Natural killer cell (primary cell): ENCODE results near the gene TCN1. TPM values are rescaled to one million over a fixed set of nuclear protein-coding genes. Genes with fewer than 3 reads are reported as not detected.

ENCODE experiments used
- ATAC-seq, 3 donors: fragments of 150-1000 bp in 2 of 3; fragments of 200-7000 bp in 1 of 3; cut with Tn5 transposase; 1 replicate in 1 of 3; 2 replicates in 2 of 3; pipeline ENCODE4 v1.10.0; 2021; ENCODE audit warnings: mild to moderate bottlenecking in 2 of 3, moderate library complexity in 2 of 3
- DNase-seq, 2 donors: peaks; one replicate each; pipeline versions ENCODE4 v3.0.0 to v3.0.0-alpha.2; 2013 to 2021; ENCODE audit warnings: mixed read lengths in 1 of 2
- H3K27ac ChIP-seq: one replicate; pipeline ENCODE4 v1.5.1; 2013; ENCODE audit warnings: mild to moderate bottlenecking, low read length
- H3K27me3 ChIP-seq: one replicate; pipeline ENCODE4 v1.6.1; 2013; ENCODE audit warnings: low read length; ENCODE audit not compliant: control insufficient read depth, insufficient read depth
- H3K36me3 ChIP-seq: one replicate; pipeline ENCODE4 v1.6.1; 2013; ENCODE audit warnings: low read length; ENCODE audit not compliant: control insufficient read depth, insufficient read depth
- H3K4me1 ChIP-seq: one replicate; pipeline ENCODE4 v1.6.1; 2013; ENCODE audit warnings: low read length; ENCODE audit not compliant: control insufficient read depth, insufficient read depth
- H3K4me3 ChIP-seq: one replicate; pipeline ENCODE4 v1.5.1; 2013; ENCODE audit warnings: low read length
- H3K9me3 ChIP-seq: one replicate; pipeline ENCODE4 v1.6.1; 2013; ENCODE audit warnings: low read length; ENCODE audit not compliant: control insufficient read depth, insufficient read depth
- H3K27ac Mint-ChIP-seq, 2 donors: one replicate each; pipeline ENCODE4 v1.8.0; 2022; ENCODE audit warnings: mild to moderate bottlenecking in 2 of 2, mixed read lengths in 2 of 2, moderate library complexity in 1 of 2
- H3K27me3 Mint-ChIP-seq, 2 donors: one replicate each; pipeline ENCODE4 v1.8.0; 2022; ENCODE audit warnings: low read depth in 2 of 2, mixed read lengths in 2 of 2
- H3K36me3 Mint-ChIP-seq: one replicate; pipeline ENCODE4 v1.8.0; 2022; ENCODE audit warnings: mixed read lengths
- H3K4me1 Mint-ChIP-seq, 2 donors: one replicate each; pipeline ENCODE4 v1.8.0; 2022; ENCODE audit warnings: mixed read lengths in 2 of 2
- H3K4me3 Mint-ChIP-seq: one replicate; pipeline ENCODE4 v1.8.0; 2022; ENCODE audit warnings: mild to moderate bottlenecking, moderate library complexity, mixed read lengths
- H3K9me3 Mint-ChIP-seq, 2 donors: one replicate each; pipeline ENCODE4 v1.8.0; 2022; ENCODE audit warnings: mixed read lengths in 2 of 2
- WGBS: methylation state at CpG from one replicate; pipeline ENCODE4 v1.1.7; 2013; ENCODE audit warnings: missing lambda C conversion rate; ENCODE audit not compliant: insufficient coverage; 5-methylcytosine and 5-hydroxymethylcytosine counted together
- intact Hi-C: fragments of 100-400 bp; cut with micrococcal nuclease; formaldehyde crosslinking; loops from one replicate; pipeline ENCODE4 v1.14.2; 2022
- total RNA-seq, 4 donors: library from RNA; stranded (reverse); fragments of 120-200 nt in 1 of 4; gene quantifications; one replicate each; pipeline versions ENCODE4 v1.2.3 to v1.2.4, GENCODE V29; 2013 to 2022
- TF ChIP-seq, protein P1 (sequence below): fragments of 200-600 bp; IDR thresholded peaks from one replicate; pipeline ENCODE4 v1.8.0; 2022; ENCODE audit warnings: antibody characterized with exemption

The TCN1 gene
- total RNA-seq, 3 donors from 2014 or later (not counting 1 experiment from before 2014, with no cell fraction given) = 0.50 to 30.8 TPM; not detected in 1

DNA sequence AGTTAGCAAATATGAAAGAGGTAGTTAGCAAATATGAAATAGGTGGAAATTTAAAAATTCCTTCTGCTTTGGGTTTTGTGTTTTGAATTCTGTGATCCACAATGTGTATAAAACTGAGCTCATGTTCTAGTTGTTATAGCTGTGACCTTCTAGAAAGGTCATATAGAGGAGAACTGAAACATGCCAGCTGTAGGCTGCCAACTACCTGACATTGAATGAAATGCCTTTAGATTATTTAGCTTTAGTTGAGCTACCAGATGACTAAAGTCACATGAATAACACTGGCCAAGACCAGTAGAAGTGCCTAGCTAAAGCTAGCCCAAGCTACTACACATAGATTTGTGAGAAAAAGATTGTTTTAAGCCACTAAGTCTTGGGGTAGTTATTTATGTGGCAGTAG, 5.8 kb upstream of the TCN1 start:
- H3K27me3 ChIP-seq = no peaks in the 10 kb centered on the region
- Mint-ChIP-seq H3K27me3 (peaks cover 12 to 32% of the 10 kb centered on the region in 2 donors), H3K27ac (no peak overlapping the region), H3K4me3 (no peak overlapping the region), H3K4me1 (no peaks in the 10 kb centered on the region), H3K9me3 (peaks cover 2 to 11% of the 10 kb centered on the region in 2 donors), H3K36me3 (no peaks in the 10 kb centered on the region)
- ATAC-seq = no peak
- no peaks in the 10 kb centered on the region for H3K4me1 ChIP-seq
- H3K27ac ChIP-seq = no peak overlapping the region
- no peaks in the 10 kb centered on the region for H3K9me3 ChIP-seq
- H3K4me3 ChIP-seq = no peak overlapping the region
- intact Hi-C loops = no loop called here
- TF ChIP-seq, protein P1, sequence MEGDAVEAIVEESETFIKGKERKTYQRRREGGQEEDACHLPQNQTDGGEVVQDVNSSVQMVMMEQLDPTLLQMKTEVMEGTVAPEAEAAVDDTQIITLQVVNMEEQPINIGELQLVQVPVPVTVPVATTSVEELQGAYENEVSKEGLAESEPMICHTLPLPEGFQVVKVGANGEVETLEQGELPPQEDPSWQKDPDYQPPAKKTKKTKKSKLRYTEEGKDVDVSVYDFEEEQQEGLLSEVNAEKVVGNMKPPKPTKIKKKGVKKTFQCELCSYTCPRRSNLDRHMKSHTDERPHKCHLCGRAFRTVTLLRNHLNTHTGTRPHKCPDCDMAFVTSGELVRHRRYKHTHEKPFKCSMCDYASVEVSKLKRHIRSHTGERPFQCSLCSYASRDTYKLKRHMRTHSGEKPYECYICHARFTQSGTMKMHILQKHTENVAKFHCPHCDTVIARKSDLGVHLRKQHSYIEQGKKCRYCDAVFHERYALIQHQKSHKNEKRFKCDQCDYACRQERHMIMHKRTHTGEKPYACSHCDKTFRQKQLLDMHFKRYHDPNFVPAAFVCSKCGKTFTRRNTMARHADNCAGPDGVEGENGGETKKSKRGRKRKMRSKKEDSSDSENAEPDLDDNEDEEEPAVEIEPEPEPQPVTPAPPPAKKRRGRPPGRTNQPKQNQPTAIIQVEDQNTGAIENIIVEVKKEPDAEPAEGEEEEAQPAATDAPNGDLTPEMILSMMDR = no peak
- DNase-seq = no peak
- no peaks in the 10 kb centered on the region for H3K36me3 ChIP-seq

- no peak for DNase-seq
- TF ChIP-seq, protein P1 = no peak
- H3K27me3 ChIP-seq = no peaks in the 10 kb centered on the region
- no peak for ATAC-seq
- Mint-ChIP-seq H3K4me3 (no peak overlapping the region), H3K4me1 (no peaks in the 10 kb centered on the region), H3K36me3 (no peaks in the 10 kb centered on the region), H3K9me3 (peaks cover 2 to 11% of the 10 kb centered on the region in 2 donors), H3K27ac (no peak overlapping the region), H3K27me3 (peaks cover 9 to 31% of the 10 kb centered on the region in 2 donors)
- H3K4me3 ChIP-seq = no peak overlapping the region
- H3K27ac ChIP-seq = no peak overlapping the region
- WGBS = 88% methylated on average over 2 of the region's 2 CpGs
- H3K4me1 ChIP-seq = no peaks in the 10 kb centered on the region
- no peaks in the 10 kb centered on the region for H3K9me3 ChIP-seq
- intact Hi-C loops = no loop called here
- H3K36me3 ChIP-seq = no peaks in the 10 kb centered on the region
Measured at GRCh38 chr11:59867946-59868345, 1.7 kb upstream of the TCN1 start.

DNA sequence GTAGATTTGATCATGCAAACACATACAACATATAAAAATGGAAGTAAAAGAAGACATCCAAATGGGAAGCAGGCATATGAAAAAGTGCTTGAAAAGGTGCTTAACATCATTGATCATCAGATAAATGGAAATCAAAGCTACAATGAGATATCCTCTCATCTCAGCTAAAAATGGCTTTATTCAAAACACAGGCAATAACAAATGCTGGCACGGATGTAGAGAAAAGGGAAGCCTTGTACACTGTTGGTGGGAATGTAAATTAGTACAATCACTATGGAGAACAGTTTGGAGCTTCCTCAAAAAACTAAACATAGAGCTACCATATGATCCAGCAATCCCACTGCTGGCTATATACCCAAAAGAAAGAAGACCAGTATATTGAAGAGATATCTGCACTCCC, 549 bp upstream of the TCN1 start:
- H3K9me3 Mint-ChIP-seq = peaks cover 2 to 11% of the 10 kb centered on the region in 2 donors
- no peak for DNase-seq
- Histone ChIP-seq H3K27ac (no peak overlapping the region), H3K27me3 (no peaks in the 10 kb centered on the region), H3K4me1 (no peaks in the 10 kb centered on the region), H3K36me3 (no peaks in the 10 kb centered on the region), H3K9me3 (no peaks in the 10 kb centered on the region), H3K4me3 (no peak overlapping the region)
- no CpG with 5 or more reads among the region's 1 CpG for WGBS
- ATAC-seq = no peak
- H3K27me3 Mint-ChIP-seq = peaks cover 9 to 31% of the 10 kb centered on the region in 2 donors
- no peak overlapping the region for H3K27ac Mint-ChIP-seq
- intact Hi-C loops = no loop called here
- H3K4me3 Mint-ChIP-seq = no peak overlapping the region
- TF ChIP-seq, protein P1 = no peak
- no peaks in the 10 kb centered on the region for H3K4me1 Mint-ChIP-seq
- no peaks in the 10 kb centered on the region for H3K36me3 Mint-ChIP-seq

DNA sequence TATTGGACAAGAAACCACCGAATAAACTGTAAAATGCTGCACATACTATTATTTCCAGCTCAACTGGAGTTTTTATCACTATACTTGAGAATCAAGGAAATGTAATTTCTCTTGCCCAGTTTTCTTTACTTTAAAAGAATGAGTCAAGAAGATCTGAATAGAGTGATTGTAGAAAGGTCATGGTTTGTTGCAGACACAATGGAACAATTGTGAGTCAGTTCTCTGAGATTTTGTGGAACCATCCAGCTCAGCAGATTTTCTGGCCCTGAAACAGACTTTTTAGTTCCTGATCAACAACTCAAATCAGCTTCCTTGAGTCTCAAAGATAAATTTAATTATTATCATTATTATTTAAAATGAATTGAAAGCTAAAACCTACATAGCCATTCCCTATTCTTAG, 1.3 kb downstream of the TCN1 start:
- no peaks in the 10 kb centered on the region for H3K9me3 Mint-ChIP-seq
- intact Hi-C loops = no loop called here

More for the DNA sequence above, 1.3 kb downstream of the TCN1 start:
- TF ChIP-seq, protein P1 = no peak
- H3K27ac Mint-ChIP-seq = no peak overlapping the region
- Histone ChIP-seq H3K36me3 (no peaks in the 10 kb centered on the region), H3K9me3 (no peaks in the 10 kb centered on the region), H3K4me3 (no peak overlapping the region), H3K27me3 (no peaks in the 10 kb centered on the region), H3K4me1 (no peaks in the 10 kb centered on the region), H3K27ac (no peak overlapping the region)
- H3K4me1 Mint-ChIP-seq = no peaks in the 10 kb centered on the region
- WGBS = 86% methylated on average over 1 of the region's 1 CpG
- DNase-seq (no peak), ATAC-seq (no peak)
- peaks cover 5 to 30% of the 10 kb centered on the region in 2 donors for H3K27me3 Mint-ChIP-seq
- no peaks in the 10 kb centered on the region for H3K36me3 Mint-ChIP-seq
- H3K4me3 Mint-ChIP-seq = no peak overlapping the region
